Stomach (tissue), 9 donors: ENCODE data around the gene POLH. TPM values are rescaled to one million over a fixed set of nuclear protein-coding genes. Genes with fewer than 3 reads are reported as not detected.
"Not testable (repeated sequence)": the region's sequence is repeated elsewhere in the genome, so short reads cannot be mapped to it uniquely, and the experiment has no call there.

Experiments
- DNase-seq, 2 donors: peaks; one replicate each; pipeline versions ENCODE4 v3.0.0 to v3.0.0-alpha.2; 2013 to 2019
- H3K27ac ChIP-seq, 5 donors: fragments of 200-600 bp in 4 of 5; sonication (generic) in 4 of 5; one replicate each; pipeline ENCODE4 v1.5.1; 2013 to 2019; ENCODE audit warnings: mild to moderate bottlenecking in 1 of 5, moderate library complexity in 1 of 5
- H3K27me3 ChIP-seq, 3 donors: fragments of 200-600 bp; sonication (generic); one replicate each; pipeline ENCODE4 v1.5.1; 2017 to 2019; ENCODE audit warnings: mixed run types in 1 of 3
- H3K36me3 ChIP-seq, 4 donors: fragments of 200-600 bp; sonication (generic); 1 replicate in 3 of 4; 2 replicates in 1 of 4; pipeline ENCODE4 v1.5.1; 2016 to 2019
- H3K4me1 ChIP-seq, 4 donors: fragments of 200-600 bp; sonication (generic); one replicate each; pipeline ENCODE4 v1.5.1; 2016 to 2019
- H3K4me3 ChIP-seq, 4 donors: fragments of 200-600 bp; sonication (generic) in 3 of 4; one replicate each; pipeline ENCODE4 v1.5.1; 2016 to 2019; ENCODE audit warnings: mild to moderate bottlenecking in 1 of 4
- H3K9me3 ChIP-seq, 4 donors: fragments of 200-600 bp; sonication (generic); one replicate each; pipeline ENCODE4 v1.5.1; 2016 to 2019
- CTCF ChIP-seq, 7 experiments: fragments of 450-650 bp in 4 of 7; fragments of 200-600 bp in 3 of 7; sonication (generic) in 3 of 7; IDR thresholded peaks; one replicate each; pipeline ENCODE4 v1.5.1; 2016 to 2019; ENCODE audit warnings: antibody characterized with exemption in 7 of 7, control low read depth in 2 of 7, mild to moderate bottlenecking in 1 of 7
- EP300 ChIP-seq: sonication (generic); formaldehyde crosslinking; IDR thresholded peaks from one replicate; pipeline ENCODE4 v1.6.1; 2017; ENCODE audit warnings: antibody characterized with exemption
- POLR2A ChIP-seq, 4 donors: fragments of 450-650 bp; IDR thresholded peaks; one replicate each; pipeline ENCODE4 v1.6.1; 2016; ENCODE audit warnings: antibody characterized with exemption in 4 of 4, control low read depth in 2 of 4, mild to moderate bottlenecking in 1 of 4, moderate library complexity in 1 of 4
- POLR2AphosphoS5 ChIP-seq, 3 donors: sonication (generic); formaldehyde crosslinking; IDR thresholded peaks; one replicate each; pipeline ENCODE4 v1.6.1; 2016; ENCODE audit warnings: antibody characterized with exemption in 3 of 3
- WGBS, 5 donors: extraction: QIAGEN DNeasy Blood & Tissue Kit in 3 of 5; methylation state at CpG; one replicate each; pipeline versions ENCODE4 v1.1.5 to v1.1.7; 2013 to 2018; 5-methylcytosine and 5-hydroxymethylcytosine counted together
- intact Hi-C: fragments of 100-400 bp; cut with DNase I; formaldehyde crosslinking; loops from one replicate; pipeline ENCODE4 v1.15.1; 2023; ENCODE audit warnings: low total_unique reads
- polyA plus RNA-seq, 3 donors: library from polyadenylated mRNA; stranded (reverse); fragments of 200-250 nt; gene quantifications; one replicate each; pipeline ENCODE4 v1.2.3, GENCODE V29; 2013
- total RNA-seq, 5 donors: library from RNA; depleted of rRNA; stranded (reverse); fragments of >200 nt; gene quantifications; one replicate each; pipeline versions ENCODE4 v1.1.0 to v1.2.3, GENCODE V29; 2014 to 2016
- donor health status: healthy with polysubstance abuse.
- donor health status: Bipolar disorder and iron deficiency.
- donor health status: healthy.

The POLH gene
- total and polyA plus RNA-seq, 8 donors = 1.8 to 47.8 (median 6.8) TPM

GRCh38 chr6:43579171-43579570 lies 3.2 kb downstream of the POLH start:
- H3K36me3 ChIP-seq = peaks cover 15 to 22% (median 20%) of the 10 kb centered on the region in 4 donors
- no peak overlapping the region for H3K4me3 ChIP-seq
- H3K4me1 ChIP-seq = peaks cover 0 to 38% (median 33%) of the 10 kb centered on the region in 4 donors
- 65 to 83% (median 71%) methylated on average over 2 of the region's 2 CpGs for WGBS, 5 donors
- H3K27me3 ChIP-seq = no peaks in the 10 kb centered on the region
- intact Hi-C loops = no loop called here
- no peak for DNase-seq
- H3K9me3 ChIP-seq = no peaks in the 10 kb centered on the region
- H3K27ac ChIP-seq = no peak overlapping the region
- no peak for TF ChIP-seq CTCF (IDR thresholded peaks at IDR 0.05)
- TF ChIP-seq POLR2A (IDR thresholded peaks at IDR 0.05) = no peak
- TF ChIP-seq EP300 = no peak
- no peak for TF ChIP-seq POLR2AphosphoS5 (IDR thresholded peaks at IDR 0.05)

GRCh38 chr6:43582911-43583310 lies 6.9 kb downstream of the POLH start:
- no peak for TF ChIP-seq POLR2AphosphoS5 (IDR thresholded peaks at IDR 0.05)
- TF ChIP-seq EP300 = no peak
- TF ChIP-seq POLR2A (IDR thresholded peaks at IDR 0.05) = no peak
- TF ChIP-seq CTCF (IDR thresholded peaks at IDR 0.05) = no peak
- intact Hi-C loops = no loop called here
- DNase-seq = no peak
- Histone ChIP-seq H3K4me3 (no peak overlapping the region), H3K9me3 (no peaks in the 10 kb centered on the region), H3K27ac (no peak overlapping the region), H3K27me3 (no peaks in the 10 kb centered on the region), H3K36me3 (peaks cover 28 to 59% (median 57%) of the 10 kb centered on the region in 4 donors), H3K4me1 (peaks cover 0 to 14% (median 5%) of the 10 kb centered on the region in 4 donors)
- 83 to 91% (median 86%) methylated on average over 5 of the region's 5 CpGs for WGBS, 5 donors

- TF ChIP-seq CTCF (IDR thresholded peaks at IDR 0.05) (no peak), POLR2AphosphoS5 (IDR thresholded peaks at IDR 0.05) (no peak), EP300 (no peak), POLR2A (IDR thresholded peaks at IDR 0.05) (no peak)
- peaks cover 35 to 78% (median 77%) of the 10 kb centered on the region in 4 donors for H3K36me3 ChIP-seq
- H3K9me3 ChIP-seq = no peaks in the 10 kb centered on the region
- no peaks in the 10 kb centered on the region for H3K4me1 ChIP-seq
- H3K4me3 ChIP-seq = no peak overlapping the region
- intact Hi-C loops = no loop called here
- WGBS, 5 donors = 82 to 92% (median 90%) methylated on average over 7 of the region's 7 CpGs
- no peak overlapping the region for H3K27ac ChIP-seq
- no peaks in the 10 kb centered on the region for H3K27me3 ChIP-seq
- no peak for DNase-seq
Measured at GRCh38 chr6:43584892-43585570, 9.0 kb downstream of the POLH start.

GRCh38 chr6:43588194-43588593 lies 12.2 kb downstream of the POLH start:
- intact Hi-C loops = no loop called here
- no peaks in the 10 kb centered on the region for H3K27me3 ChIP-seq
- no peak overlapping the region for H3K27ac ChIP-seq
- TF ChIP-seq EP300 (no peak), CTCF (IDR thresholded peaks at IDR 0.05) (no peak), POLR2AphosphoS5 (IDR thresholded peaks at IDR 0.05) (no peak)
- no peak for DNase-seq
- peaks cover 31 to 99% (median 91%) of the 10 kb centered on the region in 4 donors for H3K36me3 ChIP-seq
- H3K4me1 ChIP-seq = no peaks in the 10 kb centered on the region
- H3K4me3 ChIP-seq = no peak overlapping the region
- no peaks in the 10 kb centered on the region for H3K9me3 ChIP-seq
- 93 to 99% (median 98%) methylated on average over 5 of the region's 5 CpGs for WGBS, 5 donors

GRCh38 chr6:43589564-43589963 lies 13.6 kb downstream of the POLH start:
- intact Hi-C loops, H3K4me3 ChIP-seq, H3K27ac ChIP-seq, H3K9me3 ChIP-seq, H3K4me1 ChIP-seq, H3K27me3 ChIP-seq, DNase-seq: not testable (repeated sequence)
- H3K36me3 ChIP-seq = peaks cover 17 to 97% (median 80%) of the 10 kb centered on the region in 4 donors
- WGBS, 5 donors = 93 to 100% (median 95%) methylated on average over 1 of the region's 1 CpG
